ENCODE results near the gene CHADL.

CHADL gene

GRCh38 chr22:41229730-41230400 is 10.9 kb downstream of the CHADL start:
- DNase-seq = no peak

- no peak for DNase-seq
Observed at GRCh38 chr22:41229215-41229614, 11.5 kb downstream of the CHADL start.

GRCh38 chr22:41226723-41227655 is 13.7 kb downstream of the CHADL start:
- peak; percentile 63 for DNase-seq

- DNase-seq = no peak
Observed at GRCh38 chr22:41223535-41223934, 17.2 kb downstream of the CHADL start.

GRCh38 chr22:41222846-41223507 is 17.8 kb downstream of the CHADL start:
- DNase-seq = no peak

GRCh38 chr22:41217553-41218157 is 23.1 kb downstream of the CHADL start:
- peak; percentile 95 for DNase-seq

GRCh38 chr22:41216984-41217383 is 23.7 kb downstream of the CHADL start:
- no peak for DNase-seq

GRCh38 chr22:41215926-41216325 is 24.8 kb downstream of the CHADL start:
- DNase-seq = no peak

GRCh38 chr22:41215409-41215808 is 25.3 kb downstream of the CHADL start:
- no peak for DNase-seq

- DNase-seq = no peak
Observed at GRCh38 chr22:41206719-41207118, 34.0 kb downstream of the CHADL start.

- peak; percentile 95 for DNase-seq
Observed at GRCh38 chr22:41204992-41205900, 35.5 kb downstream of the CHADL start, which contains the start of gene L3MBTL2. Gene L3MBTL2 (plus strand): TSS chr22:41205312. CDS start chr22:41205363, 51 bp downstream.

- no peak for DNase-seq
Observed at GRCh38 chr22:41204066-41204465, 36.7 kb downstream of the CHADL start.

- no peak for DNase-seq
Observed at GRCh38 chr22:41203118-41203517, 37.6 kb downstream of the CHADL start.

- DNase-seq = peak; percentile 51
Observed at GRCh38 chr22:41201141-41201540, 39.6 kb downstream of the CHADL start.

- peak; percentile 43 for DNase-seq
Observed at GRCh38 chr22:41198027-41198580, 42.6 kb downstream of the CHADL start.

- peak; percentile 73 for DNase-seq
Observed at GRCh38 chr22:41197038-41197972, 43.4 kb downstream of the CHADL start.

- no peak for DNase-seq
Observed at GRCh38 chr22:41193829-41194228, 46.9 kb downstream of the CHADL start.

- DNase-seq = no peak
Observed at GRCh38 chr22:41191467-41191866, 49.3 kb downstream of the CHADL start.

GRCh38 chr22:41184679-41185078 is 56.1 kb downstream of the CHADL start:
- DNase-seq = no peak

Data from inflammatory macrophage treated with lipopolysaccharide for 4 hours (primary cell).